Measurements from ENCODE around the gene PITHD1.
"Not testable (repeated sequence)": the region's sequence is repeated elsewhere in the genome, so short reads cannot be mapped to it uniquely, and the experiment has no call there.

The PITHD1 gene

DNA sequence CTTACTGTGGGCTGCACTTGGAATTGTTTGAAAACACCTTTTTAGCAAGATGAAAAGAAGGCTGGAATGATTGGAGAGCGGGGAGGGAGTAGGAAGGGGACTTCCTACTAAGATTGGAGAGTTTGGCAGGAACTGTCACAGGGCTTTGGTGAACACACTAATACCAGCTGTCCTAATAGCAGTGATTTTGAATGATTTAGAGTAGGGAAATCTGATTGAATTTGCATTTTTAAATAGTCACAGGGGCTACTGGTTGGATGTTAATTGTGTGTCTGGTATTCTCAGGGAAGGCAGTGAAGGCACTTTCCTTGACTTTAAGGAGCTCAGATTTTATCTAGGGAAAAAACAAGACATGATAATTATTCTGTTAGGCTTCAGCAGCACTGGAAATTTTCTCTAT, 49.5 kb downstream of the PITHD1 start:
- no peak for DNase-seq

DNA sequence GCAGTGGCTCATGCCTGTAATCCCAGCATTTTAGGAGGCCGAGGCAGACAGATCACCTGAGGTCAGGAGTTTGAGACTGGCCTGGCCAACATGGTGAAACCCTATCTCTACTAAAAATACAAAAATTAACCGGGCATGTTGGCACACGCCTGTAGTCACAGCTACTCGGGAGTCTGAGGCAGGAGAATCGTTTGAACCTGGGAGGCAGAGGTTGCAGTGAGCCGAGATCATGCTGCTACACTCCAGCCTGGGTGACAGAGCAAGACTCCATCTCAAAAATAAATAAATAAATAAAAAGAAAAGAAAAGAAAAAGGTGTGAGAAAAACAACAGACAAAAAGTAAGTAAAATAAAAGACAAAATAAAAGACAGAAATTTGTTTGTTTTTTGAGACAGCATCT, 55.9 kb downstream of the PITHD1 start:
- DNase-seq: not testable (repeated sequence)

GRCh38 chr1:23836037-23836436, 57.8 kb downstream of the PITHD1 start:
- no peak for DNase-seq

Measured in CD4-positive, alpha-beta T cell treated with Interleukin-1 beta for 1 hour (primary cell).